Measurements from ENCODE around the gene MYZAP. TPM values are rescaled to one million over a fixed set of nuclear protein-coding genes. Genes with fewer than 3 reads are reported as not detected.

MYZAP gene
- total RNA-seq, 1 experiment from 2014 or later, result 1.1 TPM

DNA sequence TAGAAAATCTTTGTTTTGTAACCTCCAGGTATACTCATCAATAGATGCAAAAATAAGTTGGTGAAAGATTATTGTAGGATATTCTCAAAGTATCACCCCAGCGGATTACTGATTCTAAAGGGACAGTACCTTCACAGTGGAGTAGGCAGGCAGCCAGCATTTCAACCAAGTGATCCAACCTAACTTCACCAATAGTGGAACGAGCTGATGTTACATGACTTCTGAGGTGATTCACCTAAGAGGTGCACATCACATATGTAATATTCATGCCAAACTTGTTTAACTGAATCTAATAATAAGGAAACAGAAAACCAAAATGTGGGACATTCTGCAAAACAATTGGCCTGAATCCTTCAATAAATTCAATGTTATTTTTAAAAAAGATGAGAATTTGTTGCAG lies 14.3 kb downstream of the MYZAP start:
- peaks cover 5% of the 10 kb centered on the region; the same call in 1 of the 2 replicates for H3K27me3 ChIP-seq (ENCODE audit: control insufficient read depth, insufficient read depth, low read length)
- H3K36me3 ChIP-seq (ENCODE audit: control insufficient read depth, insufficient read depth, low read length), result no peaks in the 10 kb centered on the region
- ChIA-PET POLR2A (no interaction called here), CTCF (no interaction called here)
- no peaks in the 10 kb centered on the region for H3K9me3 ChIP-seq (ENCODE audit: control insufficient read depth, insufficient read depth, low read depth, low read length)
- DNase-seq (ENCODE audit: low read depth, low spot score) (no peak), ATAC-seq (no peak)
- peaks cover 8% of the 10 kb centered on the region; the same call in 1 of the 2 replicates for H3K4me1 ChIP-seq (ENCODE audit: control insufficient read depth, insufficient read depth, low read length)
- intact Hi-C loops (cut with micrococcal nuclease; ENCODE audit: unreplicated experiment), result no loop called here
- in situ Hi-C loops (cut with HindIII; ENCODE audit: low pct_unique_long_range_greater_than_20kb, low sequenced_read_pairs), result no loop called here
- H3K27ac ChIP-seq (ENCODE audit: low read length), result no peak overlapping the region
- TF ChIP-seq, protein P1, sequence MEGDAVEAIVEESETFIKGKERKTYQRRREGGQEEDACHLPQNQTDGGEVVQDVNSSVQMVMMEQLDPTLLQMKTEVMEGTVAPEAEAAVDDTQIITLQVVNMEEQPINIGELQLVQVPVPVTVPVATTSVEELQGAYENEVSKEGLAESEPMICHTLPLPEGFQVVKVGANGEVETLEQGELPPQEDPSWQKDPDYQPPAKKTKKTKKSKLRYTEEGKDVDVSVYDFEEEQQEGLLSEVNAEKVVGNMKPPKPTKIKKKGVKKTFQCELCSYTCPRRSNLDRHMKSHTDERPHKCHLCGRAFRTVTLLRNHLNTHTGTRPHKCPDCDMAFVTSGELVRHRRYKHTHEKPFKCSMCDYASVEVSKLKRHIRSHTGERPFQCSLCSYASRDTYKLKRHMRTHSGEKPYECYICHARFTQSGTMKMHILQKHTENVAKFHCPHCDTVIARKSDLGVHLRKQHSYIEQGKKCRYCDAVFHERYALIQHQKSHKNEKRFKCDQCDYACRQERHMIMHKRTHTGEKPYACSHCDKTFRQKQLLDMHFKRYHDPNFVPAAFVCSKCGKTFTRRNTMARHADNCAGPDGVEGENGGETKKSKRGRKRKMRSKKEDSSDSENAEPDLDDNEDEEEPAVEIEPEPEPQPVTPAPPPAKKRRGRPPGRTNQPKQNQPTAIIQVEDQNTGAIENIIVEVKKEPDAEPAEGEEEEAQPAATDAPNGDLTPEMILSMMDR (IDR thresholded peaks at IDR 0.05), result no peak
- TF ChIP-seq REST (IDR thresholded peaks at IDR 0.05; ENCODE audit: insufficient read depth in 1 of 2, low read depth in 2 of 2, low read length in 1 of 2), result no peak
- BruUV-seq (replicated peaks), result no TSS peak
- H3K4me3 ChIP-seq (ENCODE audit: low read depth in 2 of 2, low read length in 2 of 2), result no peak overlapping the region

DNA sequence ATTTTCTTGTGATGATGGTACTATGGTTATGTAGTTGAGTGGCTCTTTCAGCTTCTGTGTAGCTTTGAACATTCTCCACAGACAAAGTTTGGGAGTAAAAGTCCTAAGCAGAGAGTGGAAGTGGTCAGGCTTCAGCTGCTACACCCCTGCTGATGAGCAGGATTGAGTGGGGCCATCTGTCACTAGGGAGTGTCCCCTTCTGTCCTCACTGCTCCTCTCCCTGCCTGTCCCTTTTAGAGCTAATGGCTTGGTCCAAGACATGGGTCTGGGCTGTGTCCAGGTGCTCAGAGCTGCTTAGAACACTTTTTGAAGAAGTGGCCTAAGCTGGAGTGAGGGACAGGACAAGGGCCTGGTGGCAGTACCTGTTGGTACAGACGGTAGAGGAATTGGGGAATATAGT lies 15.1 kb downstream of the MYZAP start:
- Histone ChIP-seq H3K27ac (ENCODE audit: low read length) (no peak overlapping the region), H3K4me1 (ENCODE audit: control insufficient read depth, insufficient read depth, low read length) (peaks cover 10% of the 10 kb centered on the region), H3K4me3 (ENCODE audit: low read depth in 2 of 2, low read length in 2 of 2) (no peak overlapping the region), H3K27me3 (ENCODE audit: control insufficient read depth, insufficient read depth, low read length) (peaks cover 5% of the 10 kb centered on the region; the same call in 1 of the 2 replicates), H3K9me3 (ENCODE audit: control insufficient read depth, insufficient read depth, low read depth, low read length) (no peaks in the 10 kb centered on the region), H3K36me3 (ENCODE audit: control insufficient read depth, insufficient read depth, low read length) (no peaks in the 10 kb centered on the region)
- DNase-seq (ENCODE audit: low read depth, low spot score), result no peak
- ChIA-PET CTCF (no interaction called here), POLR2A (no interaction called here)
- BruUV-seq (replicated peaks), result no TSS peak
- in situ Hi-C loops (cut with HindIII; ENCODE audit: low pct_unique_long_range_greater_than_20kb, low sequenced_read_pairs) (no loop called here), intact Hi-C loops (cut with micrococcal nuclease; ENCODE audit: unreplicated experiment) (no loop called here)
- ATAC-seq, result no peak
- no peak for TF ChIP-seq SIN3A (IDR thresholded peaks at IDR 0.05; ENCODE audit: borderline replicate concordance, insufficient read depth, low read depth, low read length)
- TF ChIP-seq TCF7L2 (IDR thresholded peaks at IDR 0.05; ENCODE audit: low read depth, low read length), result no peak
- no peak for TF ChIP-seq POLR2AphosphoS5 (IDR thresholded peaks at IDR 0.05; ENCODE audit: low read depth, low read length)
- TF ChIP-seq, protein P1 (IDR thresholded peaks at IDR 0.05), result no peak
